PC-9 (cell line): ENCODE data around the gene DCTN1.

Experiments
- EZH2 ChIP-seq: fragments of 200-600 bp; sonication (generic); IDR thresholded peaks from 2 replicates; pipeline ENCODE4 v1.8.0; 2017; ENCODE audit warnings: antibody characterized with exemption, low read depth
- TF ChIP-seq, protein P1 (sequence below): fragments of 200-600 bp; sonication (generic); conservative IDR thresholded peaks from 2 replicates; pipeline ENCODE4 v1.6.1; 2017; ENCODE audit warnings: mixed run types, antibody characterized with exemption, mild to moderate bottlenecking, moderate library complexity

DNA sequence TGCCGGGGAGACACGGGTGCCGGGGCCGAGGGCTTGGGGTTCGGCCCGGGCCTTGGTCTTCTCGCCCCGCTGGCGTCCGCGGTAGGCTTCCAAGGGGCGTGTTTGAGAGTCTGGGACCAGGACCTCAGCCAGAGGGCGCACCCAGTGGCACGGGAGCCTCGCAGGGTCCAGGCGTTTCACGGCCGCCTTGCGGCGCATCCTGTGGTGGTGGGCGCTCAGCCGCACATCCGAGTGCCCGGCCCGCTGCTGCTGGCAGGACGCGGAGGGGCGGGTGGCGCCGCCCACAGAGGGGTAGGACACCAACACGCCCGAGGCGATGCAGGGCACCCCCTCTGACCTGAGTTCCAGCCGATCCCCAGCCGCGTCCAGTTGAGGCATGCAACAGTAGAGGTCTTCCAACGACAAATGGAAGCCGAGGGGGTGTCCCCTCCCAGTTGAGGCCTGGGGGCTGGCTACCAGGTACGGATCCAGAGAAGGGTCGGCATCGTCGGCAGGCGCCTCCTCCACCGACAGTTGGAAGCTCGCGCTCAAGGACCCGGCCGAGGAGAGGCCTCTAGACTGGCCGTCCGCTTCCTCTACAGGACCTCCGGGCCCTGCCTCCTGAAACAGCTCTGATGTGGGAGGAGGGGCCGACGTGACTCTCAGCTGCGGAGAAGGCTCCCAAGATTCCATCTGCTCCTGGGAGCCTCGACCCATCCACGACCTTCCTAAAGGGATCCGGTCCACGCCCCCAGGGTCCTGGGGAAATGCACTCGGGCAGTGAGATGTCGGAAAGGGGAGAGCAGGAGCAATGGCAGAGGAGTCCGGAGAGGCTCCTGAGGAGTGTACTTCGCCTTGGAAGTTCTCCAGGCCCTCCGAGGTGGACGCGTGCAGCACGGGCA lies 35.0 kb upstream of the DCTN1 start:
- TF ChIP-seq, protein P1, sequence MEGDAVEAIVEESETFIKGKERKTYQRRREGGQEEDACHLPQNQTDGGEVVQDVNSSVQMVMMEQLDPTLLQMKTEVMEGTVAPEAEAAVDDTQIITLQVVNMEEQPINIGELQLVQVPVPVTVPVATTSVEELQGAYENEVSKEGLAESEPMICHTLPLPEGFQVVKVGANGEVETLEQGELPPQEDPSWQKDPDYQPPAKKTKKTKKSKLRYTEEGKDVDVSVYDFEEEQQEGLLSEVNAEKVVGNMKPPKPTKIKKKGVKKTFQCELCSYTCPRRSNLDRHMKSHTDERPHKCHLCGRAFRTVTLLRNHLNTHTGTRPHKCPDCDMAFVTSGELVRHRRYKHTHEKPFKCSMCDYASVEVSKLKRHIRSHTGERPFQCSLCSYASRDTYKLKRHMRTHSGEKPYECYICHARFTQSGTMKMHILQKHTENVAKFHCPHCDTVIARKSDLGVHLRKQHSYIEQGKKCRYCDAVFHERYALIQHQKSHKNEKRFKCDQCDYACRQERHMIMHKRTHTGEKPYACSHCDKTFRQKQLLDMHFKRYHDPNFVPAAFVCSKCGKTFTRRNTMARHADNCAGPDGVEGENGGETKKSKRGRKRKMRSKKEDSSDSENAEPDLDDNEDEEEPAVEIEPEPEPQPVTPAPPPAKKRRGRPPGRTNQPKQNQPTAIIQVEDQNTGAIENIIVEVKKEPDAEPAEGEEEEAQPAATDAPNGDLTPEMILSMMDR = no peak
- TF ChIP-seq EZH2 = no peak
